Esophagus muscularis mucosa (tissue), 4 donors: ENCODE data around the gene PTPRN2.

Experiments used
- CTCF ChIP-seq, 3 experiments: fragments of 200-600 bp in 2 of 3; fragments of 450-650 bp in 1 of 3; sonication (generic) in 2 of 3; IDR thresholded peaks; one replicate each; pipeline ENCODE4 v1.5.1; 2017 to 2019; ENCODE audit warnings: antibody characterized with exemption in 3 of 3, mild to moderate bottlenecking in 2 of 3, moderate library complexity in 1 of 3
- EP300 ChIP-seq: sonication (generic); formaldehyde crosslinking; IDR thresholded peaks from one replicate; pipeline ENCODE4 v1.6.1; 2017; ENCODE audit warnings: antibody characterized with exemption
- POLR2A ChIP-seq: fragments of 450-650 bp; IDR thresholded peaks from one replicate; pipeline ENCODE4 v1.6.1; 2017; ENCODE audit warnings: antibody characterized with exemption, moderate library complexity, mild to moderate bottlenecking, low read depth
- POLR2AphosphoS5 ChIP-seq, 2 donors: sonication (generic); formaldehyde crosslinking; IDR thresholded peaks; one replicate each; pipeline ENCODE4 v1.6.1; 2017; ENCODE audit warnings: antibody characterized with exemption in 2 of 2

GRCh38 chr7:158542651-158543566, 44.7 kb downstream of the PTPRN2 start:
- no peak for TF ChIP-seq CTCF (IDR thresholded peaks at IDR 0.05)
- no peak for TF ChIP-seq POLR2A
- no peak for TF ChIP-seq EP300
- no peak for TF ChIP-seq POLR2AphosphoS5 (IDR thresholded peaks at IDR 0.05)
